ENCODE results near the gene DAB2. TPM values are rescaled to one million over a fixed set of nuclear protein-coding genes. Genes with fewer than 3 reads are reported as not detected.

The DAB2 gene
- total and polyA plus RNA-seq, 8 donors, result 3.1 to 74.4 (median 35.7) TPM

GRCh38 chr5:39447968-39448367 is 23.2 kb upstream of the DAB2 start:
- WGBS, 5 donors, result 71 to 84% (median 72%) methylated on average over 12 of the region's 12 CpGs
- H3K9me3 ChIP-seq, result no peaks in the 10 kb centered on the region
- intact Hi-C loops (cut with DNase I; ENCODE audit: low total_unique reads), result no loop called here

GRCh38 chr5:39447059-39447458 is 22.3 kb upstream of the DAB2 start:
- H3K36me3 ChIP-seq, result no peaks in the 10 kb centered on the region
- intact Hi-C loops (cut with DNase I; ENCODE audit: low total_unique reads), result no loop called here
- H3K4me1 ChIP-seq, result peaks cover 0 to 4% (median 0%) of the 10 kb centered on the region in 4 donors
- DNase-seq, result no peak
- H3K4me3 ChIP-seq, result no peak overlapping the region
- H3K9me3 ChIP-seq, result no peaks in the 10 kb centered on the region
- no peaks in the 10 kb centered on the region for H3K27me3 ChIP-seq
- H3K27ac ChIP-seq, result no peak overlapping the region
- TF ChIP-seq EP300 (IDR thresholded peaks at IDR 0.05) (no peak), POLR2A (IDR thresholded peaks at IDR 0.05) (no peak), CTCF (IDR thresholded peaks at IDR 0.05) (no peak), POLR2AphosphoS5 (IDR thresholded peaks at IDR 0.05) (no peak)
- 66 to 72% (median 69%) methylated on average over 3 of the region's 3 CpGs for WGBS, 5 donors

More at GRCh38 chr5:39447968-39448367, 23.2 kb upstream of the DAB2 start:
- peak in 1 of 2 donors; percentile 40 for DNase-seq
- Histone ChIP-seq H3K27me3 (no peaks in the 10 kb centered on the region), H3K36me3 (no peaks in the 10 kb centered on the region), H3K4me1 (peaks cover 0 to 4% (median 0%) of the 10 kb centered on the region in 4 donors), H3K4me3 (no peak overlapping the region), H3K27ac (no peak overlapping the region)
- no peak for TF ChIP-seq CTCF (IDR thresholded peaks at IDR 0.05)
- TF ChIP-seq EP300 (IDR thresholded peaks at IDR 0.05), result no peak
- no peak for TF ChIP-seq POLR2A (IDR thresholded peaks at IDR 0.05)
- no peak for TF ChIP-seq POLR2AphosphoS5 (IDR thresholded peaks at IDR 0.05)

GRCh38 chr5:39446231-39446630 is 21.5 kb upstream of the DAB2 start:
- no peaks in the 10 kb centered on the region for H3K27me3 ChIP-seq
- no peak overlapping the region for H3K4me3 ChIP-seq
- no peak for TF ChIP-seq CTCF (IDR thresholded peaks at IDR 0.05)
- no peak for TF ChIP-seq EP300 (IDR thresholded peaks at IDR 0.05)
- TF ChIP-seq POLR2AphosphoS5 (IDR thresholded peaks at IDR 0.05), result no peak
- TF ChIP-seq POLR2A (IDR thresholded peaks at IDR 0.05), result no peak
- no peaks in the 10 kb centered on the region for H3K36me3 ChIP-seq
- no peak overlapping the region for H3K27ac ChIP-seq
- 81 to 90% (median 86%) methylated on average over 3 of the region's 3 CpGs for WGBS, 5 donors
- intact Hi-C loops (cut with DNase I; ENCODE audit: low total_unique reads), result no loop called here
- H3K9me3 ChIP-seq, result no peaks in the 10 kb centered on the region
- H3K4me1 ChIP-seq, result peaks cover 0 to 4% (median 0%) of the 10 kb centered on the region in 4 donors
- DNase-seq, result no peak

- Histone ChIP-seq H3K36me3 (no peaks in the 10 kb centered on the region), H3K27me3 (no peaks in the 10 kb centered on the region), H3K4me3 (no peak overlapping the region), H3K9me3 (no peaks in the 10 kb centered on the region), H3K27ac (no peak overlapping the region), H3K4me1 (peaks cover 0 to 4% (median 0%) of the 10 kb centered on the region in 4 donors)
- intact Hi-C loops (cut with DNase I; ENCODE audit: low total_unique reads), result no loop called here
- 50 to 94% (median 80%) methylated on average over 2 of the region's 2 CpGs for WGBS, 5 donors
- no peak for TF ChIP-seq POLR2AphosphoS5 (IDR thresholded peaks at IDR 0.05)
- TF ChIP-seq EP300 (IDR thresholded peaks at IDR 0.05), result no peak
- TF ChIP-seq POLR2A (IDR thresholded peaks at IDR 0.05), result no peak
- no peak for TF ChIP-seq CTCF (IDR thresholded peaks at IDR 0.05)
- DNase-seq, result no peak
Measured at GRCh38 chr5:39443911-39444310, 19.1 kb upstream of the DAB2 start.
